K562 (cell line): Measurements from ENCODE around the gene C1orf56. TPM values are rescaled to one million over a fixed set of nuclear protein-coding genes. Genes with fewer than 3 reads are reported as not detected.

Experiments
- BACH1 ChIP-seq: fragments of 200-800 bp; sonication (Bioruptor generic); IDR thresholded peaks from 2 replicates; pipeline ENCODE4 v1.6.1; 2016; ENCODE audit warnings: missing genetic modification characterization, missing compliant biosample characterization
- HSF4 ChIP-seq: fragments of 250-450 bp; sonication (Bioruptor Pico); IDR thresholded peaks from 2 replicates; pipeline ENCODE4 v2.1.2; 2022; ENCODE audit warnings: mild to moderate bottlenecking, moderate library complexity, borderline replicate concordance
- JUND ChIP-seq, 2 experiments: IDR thresholded peaks; 2 replicates in 1 of 2; 3 replicates in 1 of 2; pipeline ENCODE4 v1.6.1; 2011; ENCODE audit warnings: borderline replicate concordance in 2 of 2, low read depth in 2 of 2, low read length in 2 of 2, improper control_type of control experiment in 1 of 2, missing biosample characterization in 1 of 2, missing genetic modification characterization in 1 of 2, missing genetic modification reagents in 1 of 2
- SMARCA5 ChIP-seq: fragments of 450-650 bp; IDR thresholded peaks from 2 replicates; pipeline ENCODE4 v1.6.1; 2016
- SP1 ChIP-seq: sonication (generic); formaldehyde crosslinking; IDR thresholded peaks from 2 replicates; pipeline ENCODE4 v1.8.1; 2022; ENCODE audit warnings: mild to moderate bottlenecking, missing genetic modification reagents
- SPI1 ChIP-seq: IDR thresholded peaks from 2 replicates; pipeline ENCODE4 v1.6.1; 2011; ENCODE audit warnings: low read depth, low read length, control low read depth, borderline replicate concordance
- TARDBP ChIP-seq: fragments of 450-650 bp; IDR thresholded peaks from 2 replicates; pipeline ENCODE4 v1.6.1; 2016
- ZFX ChIP-seq: sonication (generic); formaldehyde crosslinking; IDR thresholded peaks from 2 replicates; pipeline ENCODE4 v1.8.0; 2022; ENCODE audit warnings: mild to moderate bottlenecking, missing genetic modification reagents, moderate library complexity
- ZNF146 ChIP-seq: IDR thresholded peaks from one replicate; pipeline ENCODE4 v1.6.1; 2018; ENCODE audit warnings: missing compliant biosample characterization; ENCODE audit not compliant: unreplicated experiment
- ZNF175 ChIP-seq: fragments of 200-800 bp; sonication (Bioruptor generic); IDR thresholded peaks from 2 replicates; pipeline ENCODE4 v1.6.1; 2016; ENCODE audit warnings: low read depth, mild to moderate bottlenecking, missing genetic modification characterization, missing compliant biosample characterization
- ZNF431 ChIP-seq: sonication (generic); formaldehyde crosslinking; IDR thresholded peaks from 2 replicates; pipeline ENCODE4 v1.8.0; 2022; ENCODE audit warnings: mild to moderate bottlenecking, missing genetic modification reagents
- ZNF507 ChIP-seq: conservative IDR thresholded peaks from 2 replicates; pipeline ENCODE4 v1.6.1; 2017; ENCODE audit warnings: missing genetic modification characterization, missing compliant biosample characterization
- ZNF830 ChIP-seq: fragments of 250-450 bp; sonication (Bioruptor Pico); IDR thresholded peaks from 2 replicates; pipeline ENCODE4 v1.5.0; 2021; ENCODE audit warnings: mild to moderate bottlenecking
- polyA plus RNA-seq, 8 experiments: library from polyadenylated mRNA; depleted of rRNA in 4 of 8; stranded (reverse) in 5 of 8; unstranded in 3 of 8; fragments of >200 nt; fragmentation: Nextera tagmentation in 2 of 8; fragmentation: Illumina TruSeq in 1 of 8; extraction: Ambion mirVana in 2 of 8; extraction: Trizol in 1 of 8; gene quantifications; 2 replicates each; pipeline versions ENCODE4 v1.2.1 to v1.2.3, GENCODE V29; 2011 to 2014; ENCODE audit warnings: inconsistent platforms in 1 of 8, missing spikeins in 1 of 8
- total RNA-seq, 7 experiments: library from RNA; depleted of rRNA in 6 of 7; stranded (reverse); fragments of >200 nt in 6 of 7; fragmentation: Illumina TruSeq in 2 of 7; extraction: Trizol in 2 of 7; gene quantifications; 2 replicates each; pipeline versions ENCODE4 v1.2.1 to v1.2.3, GENCODE V29; 2011 to 2021; ENCODE audit warnings: low replicate concordance in 1 of 7
- TF ChIP-seq, protein P1 (sequence below): sonication (generic); formaldehyde crosslinking; IDR thresholded peaks from 2 replicates; pipeline ENCODE4 v1.8.0; 2023; ENCODE audit warnings: mild to moderate bottlenecking, missing genetic modification reagents
- TF ChIP-seq, protein P2 (sequence below): fragments of 250-450 bp; sonication (Bioruptor Pico); IDR thresholded peaks from 2 replicates; pipeline ENCODE4 v1.4.0; 2020; ENCODE audit warnings: mild to moderate bottlenecking
- TF ChIP-seq, protein P3 (sequence below): fragments of 450-650 bp; IDR thresholded peaks from 2 replicates; pipeline ENCODE4 v1.7.1; 2018; ENCODE audit warnings: mild to moderate bottlenecking, low read depth; ENCODE audit not compliant: partially characterized antibody

C1orf56 gene
- total and polyA plus RNA-seq, 9 of the 15 experiments (the other 6 are each of a cell fraction or from before 2014, with no cell fraction given): 0.18 to 15.7 (median 1.1) TPM

DNA sequence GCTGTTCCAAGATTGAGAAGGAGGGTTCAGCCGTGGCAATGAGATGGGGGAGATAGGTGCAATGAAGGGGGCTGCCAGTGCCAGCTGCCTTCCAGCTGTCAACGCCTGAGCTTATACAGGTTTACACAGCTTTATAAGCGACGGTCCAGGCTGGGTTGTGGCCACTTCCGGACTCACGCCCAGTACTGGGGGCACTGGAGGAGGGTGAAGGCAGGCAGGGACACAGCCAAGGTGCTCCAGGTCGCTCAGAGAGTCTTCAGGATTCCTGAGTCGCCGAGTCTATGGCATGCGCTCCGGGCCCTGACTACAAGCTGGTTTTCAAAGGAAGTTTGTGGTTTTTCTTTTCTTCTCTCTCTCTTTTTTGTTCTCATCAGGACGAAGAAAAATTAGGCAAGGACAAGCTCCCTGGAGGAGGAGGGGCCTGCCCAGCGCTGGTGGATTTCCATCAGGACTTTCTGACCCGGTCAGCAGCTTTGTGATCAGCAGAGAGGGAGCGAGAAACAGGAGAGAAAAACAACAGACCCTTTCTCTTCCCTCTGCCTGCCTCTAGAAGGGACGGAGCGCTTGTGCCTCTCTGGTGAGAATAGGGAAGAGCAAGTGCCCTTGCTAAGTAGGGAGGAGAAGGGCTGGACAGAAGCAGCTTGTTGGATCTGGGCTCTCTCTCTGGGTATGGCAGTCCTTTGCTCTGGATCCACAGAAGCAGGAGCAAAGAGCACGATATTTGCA, 41.1 kb upstream of the C1orf56 start, which contains the start of gene MINDY1 (continued):
- peak; percentile 30; the same call in 1 of the 2 replicates for TF ChIP-seq ZNF175
- TF ChIP-seq, protein P1, sequence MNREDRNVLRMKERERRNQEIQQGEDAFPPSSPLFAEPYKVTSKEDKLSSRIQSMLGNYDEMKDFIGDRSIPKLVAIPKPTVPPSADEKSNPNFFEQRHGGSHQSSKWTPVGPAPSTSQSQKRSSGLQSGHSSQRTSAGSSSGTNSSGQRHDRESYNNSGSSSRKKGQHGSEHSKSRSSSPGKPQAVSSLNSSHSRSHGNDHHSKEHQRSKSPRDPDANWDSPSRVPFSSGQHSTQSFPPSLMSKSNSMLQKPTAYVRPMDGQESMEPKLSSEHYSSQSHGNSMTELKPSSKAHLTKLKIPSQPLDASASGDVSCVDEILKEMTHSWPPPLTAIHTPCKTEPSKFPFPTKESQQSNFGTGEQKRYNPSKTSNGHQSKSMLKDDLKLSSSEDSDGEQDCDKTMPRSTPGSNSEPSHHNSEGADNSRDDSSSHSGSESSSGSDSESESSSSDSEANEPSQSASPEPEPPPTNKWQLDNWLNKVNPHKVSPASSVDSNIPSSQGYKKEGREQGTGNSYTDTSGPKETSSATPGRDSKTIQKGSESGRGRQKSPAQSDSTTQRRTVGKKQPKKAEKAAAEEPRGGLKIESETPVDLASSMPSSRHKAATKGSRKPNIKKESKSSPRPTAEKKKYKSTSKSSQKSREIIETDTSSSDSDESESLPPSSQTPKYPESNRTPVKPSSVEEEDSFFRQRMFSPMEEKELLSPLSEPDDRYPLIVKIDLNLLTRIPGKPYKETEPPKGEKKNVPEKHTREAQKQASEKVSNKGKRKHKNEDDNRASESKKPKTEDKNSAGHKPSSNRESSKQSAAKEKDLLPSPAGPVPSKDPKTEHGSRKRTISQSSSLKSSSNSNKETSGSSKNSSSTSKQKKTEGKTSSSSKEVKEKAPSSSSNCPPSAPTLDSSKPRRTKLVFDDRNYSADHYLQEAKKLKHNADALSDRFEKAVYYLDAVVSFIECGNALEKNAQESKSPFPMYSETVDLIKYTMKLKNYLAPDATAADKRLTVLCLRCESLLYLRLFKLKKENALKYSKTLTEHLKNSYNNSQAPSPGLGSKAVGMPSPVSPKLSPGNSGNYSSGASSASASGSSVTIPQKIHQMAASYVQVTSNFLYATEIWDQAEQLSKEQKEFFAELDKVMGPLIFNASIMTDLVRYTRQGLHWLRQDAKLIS (CRISPR knock-in tag): 0 out of 2 replicates have a peak, but pooled peaks have one; percentile 18
- no peak for TF ChIP-seq TARDBP
- TF ChIP-seq ZNF507: no peak
- TF ChIP-seq SP1 (CRISPR knock-in tag): 0 out of 2 replicates have a peak, but pooled peaks have one; percentile 26
- peak; percentile 6; the same call in 1 of the 2 replicates for TF ChIP-seq JUND (IDR thresholded peaks at IDR 0.05; ENCODE audit: borderline replicate concordance, low read depth, low read length)
- TF ChIP-seq JUND (tag; IDR thresholded peaks at IDR 0.05; ENCODE audit: borderline replicate concordance, low read depth, low read length): no peak
- TF ChIP-seq SMARCA5: no peak
- peak; percentile 88 for TF ChIP-seq SPI1
- TF ChIP-seq, protein P2, sequence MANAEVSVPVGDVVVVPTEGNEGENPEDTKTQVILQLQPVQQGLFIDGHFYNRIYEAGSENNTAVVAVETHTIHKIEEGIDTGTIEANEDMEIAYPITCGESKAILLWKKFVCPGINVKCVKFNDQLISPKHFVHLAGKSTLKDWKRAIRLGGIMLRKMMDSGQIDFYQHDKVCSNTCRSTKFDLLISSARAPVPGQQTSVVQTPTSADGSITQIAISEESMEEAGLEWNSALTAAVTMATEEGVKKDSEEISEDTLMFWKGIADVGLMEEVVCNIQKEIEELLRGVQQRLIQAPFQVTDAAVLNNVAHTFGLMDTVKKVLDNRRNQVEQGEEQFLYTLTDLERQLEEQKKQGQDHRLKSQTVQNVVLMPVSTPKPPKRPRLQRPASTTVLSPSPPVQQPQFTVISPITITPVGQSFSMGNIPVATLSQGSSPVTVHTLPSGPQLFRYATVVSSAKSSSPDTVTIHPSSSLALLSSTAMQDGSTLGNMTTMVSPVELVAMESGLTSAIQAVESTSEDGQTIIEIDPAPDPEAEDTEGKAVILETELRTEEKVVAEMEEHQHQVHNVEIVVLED: no peak
- TF ChIP-seq HSF4: no peak
- TF ChIP-seq, protein P3, sequence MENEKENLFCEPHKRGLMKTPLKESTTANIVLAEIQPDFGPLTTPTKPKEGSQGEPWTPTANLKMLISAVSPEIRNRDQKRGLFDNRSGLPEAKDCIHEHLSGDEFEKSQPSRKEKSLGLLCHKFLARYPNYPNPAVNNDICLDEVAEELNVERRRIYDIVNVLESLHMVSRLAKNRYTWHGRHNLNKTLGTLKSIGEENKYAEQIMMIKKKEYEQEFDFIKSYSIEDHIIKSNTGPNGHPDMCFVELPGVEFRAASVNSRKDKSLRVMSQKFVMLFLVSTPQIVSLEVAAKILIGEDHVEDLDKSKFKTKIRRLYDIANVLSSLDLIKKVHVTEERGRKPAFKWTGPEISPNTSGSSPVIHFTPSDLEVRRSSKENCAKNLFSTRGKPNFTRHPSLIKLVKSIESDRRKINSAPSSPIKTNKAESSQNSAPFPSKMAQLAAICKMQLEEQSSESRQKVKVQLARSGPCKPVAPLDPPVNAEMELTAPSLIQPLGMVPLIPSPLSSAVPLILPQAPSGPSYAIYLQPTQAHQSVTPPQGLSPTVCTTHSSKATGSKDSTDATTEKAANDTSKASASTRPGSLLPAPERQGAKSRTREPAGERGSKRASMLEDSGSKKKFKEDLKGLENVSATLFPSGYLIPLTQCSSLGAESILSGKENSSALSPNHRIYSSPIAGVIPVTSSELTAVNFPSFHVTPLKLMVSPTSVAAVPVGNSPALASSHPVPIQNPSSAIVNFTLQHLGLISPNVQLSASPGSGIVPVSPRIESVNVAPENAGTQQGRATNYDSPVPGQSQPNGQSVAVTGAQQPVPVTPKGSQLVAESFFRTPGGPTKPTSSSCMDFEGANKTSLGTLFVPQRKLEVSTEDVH: no peak
- TF ChIP-seq ZNF146 (CRISPR knock-in tag): no peak
- no peak for TF ChIP-seq ZNF830 (CRISPR knock-in tag)
- no peak for TF ChIP-seq BACH1 (tag)
- no peak for TF ChIP-seq ZNF431 (CRISPR knock-in tag)
- peak; percentile 30; the same call in 1 of the 2 replicates for TF ChIP-seq ZFX (CRISPR knock-in tag)
